Measurements from ENCODE around the gene PLCB1.
"Not testable (repeated sequence)": the region's sequence is repeated elsewhere in the genome, so short reads cannot be mapped to it uniquely, and the experiment has no call there.

PLCB1 gene

GRCh38 chr20:8851446-8851845 lies 719.4 kb downstream of the PLCB1 start:
- H3K27ac Mint-ChIP-seq, result no peak overlapping the region
- H3K4me3 Mint-ChIP-seq, result no peak overlapping the region
- no peaks in the 10 kb centered on the region for H3K36me3 Mint-ChIP-seq (ENCODE audit: low read depth)
- H3K4me1 Mint-ChIP-seq (ENCODE audit: low read depth), result no peaks in the 10 kb centered on the region
- H3K27me3 Mint-ChIP-seq (ENCODE audit: low read depth), result no peaks in the 10 kb centered on the region
- no peaks in the 10 kb centered on the region for H3K9me3 Mint-ChIP-seq

- H3K9me3 Mint-ChIP-seq; H3K27me3 Mint-ChIP-seq (ENCODE audit: low read depth): not testable (repeated sequence)
Measured at GRCh38 chr20:8851919-8852318, 719.9 kb downstream of the PLCB1 start.

GRCh38 chr20:8853211-8853610 lies 721.1 kb downstream of the PLCB1 start:
- not testable (repeated sequence) for H3K4me1 Mint-ChIP-seq (ENCODE audit: low read depth); H3K4me3 Mint-ChIP-seq; H3K27ac Mint-ChIP-seq; H3K36me3 Mint-ChIP-seq (ENCODE audit: low read depth); H3K27me3 Mint-ChIP-seq (ENCODE audit: low read depth); H3K9me3 Mint-ChIP-seq

More at GRCh38 chr20:8851919-8852318, 719.9 kb downstream of the PLCB1 start:
- not testable (repeated sequence) for H3K4me1 Mint-ChIP-seq (ENCODE audit: low read depth); H3K27ac Mint-ChIP-seq; H3K4me3 Mint-ChIP-seq; H3K36me3 Mint-ChIP-seq (ENCODE audit: low read depth)

GRCh38 chr20:8853805-8854338 lies 721.8 kb downstream of the PLCB1 start:
- no peaks in the 10 kb centered on the region for H3K27me3 Mint-ChIP-seq (ENCODE audit: low read depth)
- no peaks in the 10 kb centered on the region for H3K36me3 Mint-ChIP-seq (ENCODE audit: low read depth)
- no peak overlapping the region for H3K4me3 Mint-ChIP-seq
- H3K4me1 Mint-ChIP-seq (ENCODE audit: low read depth), result no peaks in the 10 kb centered on the region
- H3K9me3 Mint-ChIP-seq, result no peaks in the 10 kb centered on the region
- H3K27ac Mint-ChIP-seq, result no peak overlapping the region

GRCh38 chr20:8854571-8854970 lies 722.5 kb downstream of the PLCB1 start:
- H3K4me1 Mint-ChIP-seq (ENCODE audit: low read depth), result no peaks in the 10 kb centered on the region
- H3K27me3 Mint-ChIP-seq (ENCODE audit: low read depth), result no peaks in the 10 kb centered on the region
- H3K9me3 Mint-ChIP-seq, result no peaks in the 10 kb centered on the region
- no peak overlapping the region for H3K27ac Mint-ChIP-seq
- no peaks in the 10 kb centered on the region for H3K36me3 Mint-ChIP-seq (ENCODE audit: low read depth)
- H3K4me3 Mint-ChIP-seq, result no peak overlapping the region

- Mint-ChIP-seq H3K4me3 (no peak overlapping the region), H3K27ac (no peak overlapping the region), H3K4me1 (ENCODE audit: low read depth) (no peaks in the 10 kb centered on the region), H3K27me3 (ENCODE audit: low read depth) (no peaks in the 10 kb centered on the region), H3K36me3 (ENCODE audit: low read depth) (no peaks in the 10 kb centered on the region), H3K9me3 (no peaks in the 10 kb centered on the region)
Measured at GRCh38 chr20:8855315-8855714, 723.2 kb downstream of the PLCB1 start.

GRCh38 chr20:8856668-8857067 lies 724.6 kb downstream of the PLCB1 start:
- Mint-ChIP-seq H3K4me3 (no peak overlapping the region), H3K27ac (no peak overlapping the region), H3K27me3 (ENCODE audit: low read depth) (no peaks in the 10 kb centered on the region), H3K9me3 (no peaks in the 10 kb centered on the region), H3K4me1 (ENCODE audit: low read depth) (no peaks in the 10 kb centered on the region), H3K36me3 (ENCODE audit: low read depth) (no peaks in the 10 kb centered on the region)

GRCh38 chr20:8858181-8858787 lies 726.2 kb downstream of the PLCB1 start:
- Mint-ChIP-seq H3K27ac (no peak overlapping the region), H3K4me1 (ENCODE audit: low read depth) (no peaks in the 10 kb centered on the region), H3K27me3 (ENCODE audit: low read depth) (no peaks in the 10 kb centered on the region)

GRCh38 chr20:8860011-8860495 lies 728.0 kb downstream of the PLCB1 start:
- Mint-ChIP-seq H3K36me3 (ENCODE audit: low read depth) (no peaks in the 10 kb centered on the region), H3K27me3 (ENCODE audit: low read depth) (no peaks in the 10 kb centered on the region), H3K4me1 (ENCODE audit: low read depth) (no peaks in the 10 kb centered on the region), H3K4me3 (no peak overlapping the region), H3K27ac (no peak overlapping the region), H3K9me3 (no peaks in the 10 kb centered on the region)

More at GRCh38 chr20:8858181-8858787, 726.2 kb downstream of the PLCB1 start:
- no peaks in the 10 kb centered on the region for H3K36me3 Mint-ChIP-seq (ENCODE audit: low read depth)
- H3K9me3 Mint-ChIP-seq, result no peaks in the 10 kb centered on the region
- H3K4me3 Mint-ChIP-seq, result no peak overlapping the region

GRCh38 chr20:8862092-8862491 lies 730.0 kb downstream of the PLCB1 start:
- H3K27me3 Mint-ChIP-seq (ENCODE audit: low read depth), result no peaks in the 10 kb centered on the region
- H3K4me1 Mint-ChIP-seq (ENCODE audit: low read depth), result no peaks in the 10 kb centered on the region
- H3K4me3 Mint-ChIP-seq, result no peak overlapping the region
- H3K27ac Mint-ChIP-seq, result no peak overlapping the region
- H3K36me3 Mint-ChIP-seq (ENCODE audit: low read depth), result no peaks in the 10 kb centered on the region
- H3K9me3 Mint-ChIP-seq, result no peaks in the 10 kb centered on the region

GRCh38 chr20:8865636-8866035 lies 733.6 kb downstream of the PLCB1 start:
- no peak overlapping the region for H3K4me3 Mint-ChIP-seq
- H3K27me3 Mint-ChIP-seq (ENCODE audit: low read depth), result no peaks in the 10 kb centered on the region
- H3K4me1 Mint-ChIP-seq (ENCODE audit: low read depth), result no peaks in the 10 kb centered on the region
- H3K9me3 Mint-ChIP-seq, result no peaks in the 10 kb centered on the region
- H3K36me3 Mint-ChIP-seq (ENCODE audit: low read depth), result no peaks in the 10 kb centered on the region
- H3K27ac Mint-ChIP-seq, result no peak overlapping the region

GRCh38 chr20:8867038-8867740 lies 735.1 kb downstream of the PLCB1 start:
- Mint-ChIP-seq H3K4me3 (no peak overlapping the region), H3K27ac (no peak overlapping the region), H3K4me1 (ENCODE audit: low read depth) (no peaks in the 10 kb centered on the region), H3K27me3 (ENCODE audit: low read depth) (no peaks in the 10 kb centered on the region), H3K36me3 (ENCODE audit: low read depth) (no peaks in the 10 kb centered on the region), H3K9me3 (no peaks in the 10 kb centered on the region)

GRCh38 chr20:8870652-8871051 lies 738.6 kb downstream of the PLCB1 start:
- Mint-ChIP-seq H3K9me3 (no peaks in the 10 kb centered on the region), H3K27ac (no peak overlapping the region), H3K36me3 (ENCODE audit: low read depth) (no peaks in the 10 kb centered on the region), H3K27me3 (ENCODE audit: low read depth) (no peaks in the 10 kb centered on the region), H3K4me1 (ENCODE audit: low read depth) (no peaks in the 10 kb centered on the region), H3K4me3 (no peak overlapping the region)

- Mint-ChIP-seq H3K27me3 (ENCODE audit: low read depth) (no peaks in the 10 kb centered on the region), H3K4me1 (ENCODE audit: low read depth) (no peaks in the 10 kb centered on the region), H3K36me3 (ENCODE audit: low read depth) (no peaks in the 10 kb centered on the region), H3K9me3 (no peaks in the 10 kb centered on the region), H3K4me3 (no peak overlapping the region), H3K27ac (no peak overlapping the region)
Measured at GRCh38 chr20:8874437-8874836, 742.4 kb downstream of the PLCB1 start.

GRCh38 chr20:8875586-8875985 lies 743.5 kb downstream of the PLCB1 start:
- H3K4me3 Mint-ChIP-seq, result no peak overlapping the region
- no peak overlapping the region for H3K27ac Mint-ChIP-seq
- no peaks in the 10 kb centered on the region for H3K4me1 Mint-ChIP-seq (ENCODE audit: low read depth)
- no peaks in the 10 kb centered on the region for H3K27me3 Mint-ChIP-seq (ENCODE audit: low read depth)
- no peaks in the 10 kb centered on the region for H3K36me3 Mint-ChIP-seq (ENCODE audit: low read depth)
- no peaks in the 10 kb centered on the region for H3K9me3 Mint-ChIP-seq
